Measurements from ENCODE around the gene FAM20C.

DNA sequence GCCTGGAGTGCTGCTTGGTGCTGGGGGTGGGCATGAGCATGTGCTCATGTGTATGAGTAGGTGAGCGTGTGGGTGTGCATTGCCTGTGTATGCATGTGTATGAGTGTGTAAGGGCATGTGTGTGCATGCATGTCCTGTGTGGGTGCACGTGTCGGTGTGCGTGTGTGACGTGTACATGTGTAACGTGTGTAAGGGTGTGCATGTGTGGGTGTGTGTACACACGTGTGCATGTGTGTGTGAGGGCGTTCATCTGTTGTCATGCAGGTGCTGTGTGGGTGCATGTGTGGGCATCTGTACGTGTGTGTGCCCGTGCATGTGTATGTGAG lies 30.3 kb downstream of the FAM20C start:
- TF ChIP-seq, protein P1, sequence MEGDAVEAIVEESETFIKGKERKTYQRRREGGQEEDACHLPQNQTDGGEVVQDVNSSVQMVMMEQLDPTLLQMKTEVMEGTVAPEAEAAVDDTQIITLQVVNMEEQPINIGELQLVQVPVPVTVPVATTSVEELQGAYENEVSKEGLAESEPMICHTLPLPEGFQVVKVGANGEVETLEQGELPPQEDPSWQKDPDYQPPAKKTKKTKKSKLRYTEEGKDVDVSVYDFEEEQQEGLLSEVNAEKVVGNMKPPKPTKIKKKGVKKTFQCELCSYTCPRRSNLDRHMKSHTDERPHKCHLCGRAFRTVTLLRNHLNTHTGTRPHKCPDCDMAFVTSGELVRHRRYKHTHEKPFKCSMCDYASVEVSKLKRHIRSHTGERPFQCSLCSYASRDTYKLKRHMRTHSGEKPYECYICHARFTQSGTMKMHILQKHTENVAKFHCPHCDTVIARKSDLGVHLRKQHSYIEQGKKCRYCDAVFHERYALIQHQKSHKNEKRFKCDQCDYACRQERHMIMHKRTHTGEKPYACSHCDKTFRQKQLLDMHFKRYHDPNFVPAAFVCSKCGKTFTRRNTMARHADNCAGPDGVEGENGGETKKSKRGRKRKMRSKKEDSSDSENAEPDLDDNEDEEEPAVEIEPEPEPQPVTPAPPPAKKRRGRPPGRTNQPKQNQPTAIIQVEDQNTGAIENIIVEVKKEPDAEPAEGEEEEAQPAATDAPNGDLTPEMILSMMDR (IDR thresholded peaks at IDR 0.05) = no peak
- TF ChIP-seq POLR2A (IDR thresholded peaks at IDR 0.05) = no peak
